B cell (primary cell): ENCODE measurements around the gene GPR21. TPM values are rescaled to one million over a fixed set of nuclear protein-coding genes. Genes with fewer than 3 reads are reported as not detected.

Experiments
- ATAC-seq: fragments of 200-7000 bp; cut with Tn5 transposase; one replicate; pipeline ENCODE4 v1.10.0; 2021; ENCODE audit warnings: low read depth, mild to moderate bottlenecking, moderate number of reproducible peaks, moderate library complexity
- CTCF ChIA-PET: fragments of 350-600 bp; sonication (Branson Sonifier 250); formaldehyde crosslinking; loops from one replicate; lab custom pipeline; 2021; ENCODE audit warnings: antibody characterized with exemption, inconsistent platforms; lab: Charles Lee
- POLR2A ChIA-PET: fragments of 350-600 bp; sonication (Branson Sonifier 250); formaldehyde crosslinking; loops from one replicate; lab custom pipeline; 2021; ENCODE audit warnings: antibody characterized with exemption; lab: Charles Lee
- DNase-seq: peaks from one replicate; pipeline ENCODE4 v3.0.0; 2013
- H2AFZ ChIP-seq: 2 replicates; pipeline ENCODE4 v1.6.1; 2012; ENCODE audit warnings: mild to moderate bottlenecking, low read depth, low read length; ENCODE audit not compliant: insufficient read depth, poor library complexity, severe bottlenecking
- H3K27ac ChIP-seq, 2 donors: 1 replicate in 1 of 2; 2 replicates in 1 of 2; pipeline ENCODE4 v1.5.1; 2012 to 2013; ENCODE audit warnings: low read length in 2 of 2, mild to moderate bottlenecking in 2 of 2, moderate library complexity in 1 of 2
- H3K27me3 ChIP-seq, 4 experiments: fragments of 200-600 bp in 1 of 4; sonication (generic) in 1 of 4; replicated peaks in 1 of 4; 1 replicate in 2 of 4; 2 replicates in 2 of 4; pipeline versions ENCODE4 v1.6.1 to v1.7.0; 2013 to 2016; ENCODE audit warnings: low read length in 3 of 4, mild to moderate bottlenecking in 2 of 4, mixed read lengths in 1 of 4, moderate library complexity in 1 of 4; ENCODE audit not compliant: insufficient read depth in 4 of 4, control insufficient read depth in 3 of 4; ENCODE audit errors: control extremely low read depth in 1 of 4
- H3K36me3 ChIP-seq, 2 experiments: replicated peaks in 1 of 2; 1 replicate in 1 of 2; 2 replicates in 1 of 2; pipeline versions ENCODE4 v1.6.1 to v1.7.1; 2013; ENCODE audit warnings: low read length in 1 of 2; ENCODE audit not compliant: insufficient read depth in 2 of 2, control insufficient read depth in 1 of 2; ENCODE audit errors: control extremely low read depth in 1 of 2, extremely low read depth in 1 of 2
- H3K4me1 ChIP-seq, 2 donors: fragments of 200-600 bp in 1 of 2; sonication (generic) in 1 of 2; 1 replicate in 1 of 2; 2 replicates in 1 of 2; pipeline versions ENCODE4 v1.5.1 to v1.6.1; 2013 to 2017; ENCODE audit warnings: low read length in 2 of 2; ENCODE audit not compliant: control insufficient read depth in 2 of 2, insufficient read depth in 2 of 2
- H3K4me2 ChIP-seq: replicated peaks from 2 replicates; pipeline ENCODE3; 2012; ENCODE audit warnings: mild to moderate bottlenecking, low read depth, low read length; ENCODE audit not compliant: poor library complexity, severe bottlenecking
- H3K4me3 ChIP-seq, 5 experiments: fragments of 200-600 bp in 1 of 5; sonication (generic) in 1 of 5; 1 replicate in 3 of 5; 2 replicates in 2 of 5; pipeline versions ENCODE4 v1.5.1 to v1.7.0; 2011 to 2016; ENCODE audit warnings: low read length in 4 of 5, mild to moderate bottlenecking in 4 of 5, low read depth in 2 of 5, control low read depth in 1 of 5, moderate library complexity in 1 of 5; ENCODE audit not compliant: insufficient read depth in 1 of 5; ENCODE audit errors: control extremely low read depth in 1 of 5, extremely low read depth in 1 of 5
- H3K79me2 ChIP-seq: fragments of 200-600 bp; sonication (generic); one replicate; pipeline ENCODE4 v1.6.0; 2016; ENCODE audit warnings: low read length; ENCODE audit not compliant: control insufficient read depth, insufficient read depth
- H3K9ac ChIP-seq: fragments of 200-600 bp; sonication (generic); 2 replicates; pipeline ENCODE4 v1.6.1; 2017; ENCODE audit warnings: mild to moderate bottlenecking, low read length, moderate library complexity
- H3K9me3 ChIP-seq, 3 donors: one replicate each; pipeline versions ENCODE4 v1.6.1 to v1.7.1; 2013; ENCODE audit warnings: low read length in 2 of 3; ENCODE audit not compliant: control insufficient read depth in 2 of 3, insufficient read depth in 1 of 3; ENCODE audit errors: control extremely low read depth in 1 of 3
- H4K20me1 ChIP-seq: 2 replicates; pipeline ENCODE4 v1.6.0; 2012; ENCODE audit warnings: mild to moderate bottlenecking, low read length; ENCODE audit not compliant: insufficient read depth, control insufficient read depth, poor library complexity, severe bottlenecking
- H3K27ac Mint-ChIP-seq: one replicate; pipeline ENCODE4 v1.8.0; 2021; ENCODE audit warnings: mixed read lengths
- H3K27me3 Mint-ChIP-seq: one replicate; pipeline ENCODE4 v1.8.0; 2021; ENCODE audit warnings: mixed read lengths
- H3K4me1 Mint-ChIP-seq: one replicate; pipeline ENCODE4 v1.8.0; 2021; ENCODE audit warnings: mixed read lengths
- H3K4me3 Mint-ChIP-seq: one replicate; pipeline ENCODE4 v1.8.0; 2021; ENCODE audit warnings: mixed read lengths
- H3K9me3 Mint-ChIP-seq: one replicate; pipeline ENCODE4 v1.8.0; 2022; ENCODE audit warnings: mixed read lengths; ENCODE audit not compliant: insufficient read depth
- EZH2 ChIP-seq: IDR thresholded peaks from 2 replicates; pipeline ENCODE4 v1.6.1; 2012; ENCODE audit warnings: borderline replicate concordance, low read depth, mild to moderate bottlenecking, moderate library complexity, low read length; ENCODE audit not compliant: insufficient read depth, poor library complexity, severe bottlenecking
- WGBS: methylation state at CpG from one replicate; pipeline ENCODE4 v1.1.5; 2013; ENCODE audit warnings: missing lambda C conversion rate; ENCODE audit not compliant: insufficient coverage; 5-methylcytosine and 5-hydroxymethylcytosine counted together
- intact Hi-C: fragments of 100-400 bp; cut with micrococcal nuclease; formaldehyde crosslinking; loops from one replicate; pipeline ENCODE4 v1.10.0; 2022
- polyA plus RNA-seq: library from polyadenylated mRNA; depleted of rRNA; stranded (reverse); fragments of >200 nt; gene quantifications from 2 replicates; pipeline ENCODE4 v1.2.3, GENCODE V29; 2012
- total RNA-seq, 2 donors: library from RNA; stranded (reverse); fragments of 120-200 nt in 1 of 2; gene quantifications; 1 replicate in 1 of 2; 2 replicates in 1 of 2; pipeline versions ENCODE4 v1.2.3 to v1.2.4, GENCODE V29; 2013 to 2022
- TF ChIP-seq, protein P1 (sequence below): fragments of 200-600 bp; IDR thresholded peaks from one replicate; pipeline ENCODE4 v1.8.0; 2022; ENCODE audit warnings: antibody characterized with exemption, mild to moderate bottlenecking

The GPR21 gene
- total and polyA plus RNA-seq, 2 donors (not counting 1 experiment from before 2014, with no cell fraction given), result 0.13 to 2.5 TPM

DNA sequence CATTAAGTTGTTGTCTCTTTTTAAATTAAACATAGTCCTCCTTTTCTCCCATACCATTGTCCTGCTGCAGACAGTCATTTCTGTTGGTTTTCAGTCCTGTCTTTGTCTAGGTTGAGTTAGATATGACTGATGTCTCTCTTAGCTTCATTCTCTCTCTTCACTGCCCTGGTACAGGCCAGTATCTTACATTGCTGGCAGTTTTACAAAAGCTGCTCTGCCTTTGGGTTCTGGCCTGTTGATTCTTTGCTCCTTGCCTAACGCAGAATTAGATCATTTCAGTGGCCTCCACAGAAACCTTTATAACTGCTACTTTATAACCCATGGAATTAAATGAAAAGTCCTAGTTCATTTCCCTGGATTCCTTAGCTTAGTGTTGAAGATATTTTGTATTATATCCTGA lies 33.7 kb downstream of the GPR21 start:
- H3K27ac ChIP-seq, result no peak overlapping the region
- Mint-ChIP-seq H3K4me1 (peaks cover 3% of the 10 kb centered on the region), H3K27me3 (no peaks in the 10 kb centered on the region), H3K9me3 (no peaks in the 10 kb centered on the region), H3K27ac (no peak overlapping the region), H3K4me3 (no peak overlapping the region)
- TF ChIP-seq EZH2, result no peak
- TF ChIP-seq, protein P1, sequence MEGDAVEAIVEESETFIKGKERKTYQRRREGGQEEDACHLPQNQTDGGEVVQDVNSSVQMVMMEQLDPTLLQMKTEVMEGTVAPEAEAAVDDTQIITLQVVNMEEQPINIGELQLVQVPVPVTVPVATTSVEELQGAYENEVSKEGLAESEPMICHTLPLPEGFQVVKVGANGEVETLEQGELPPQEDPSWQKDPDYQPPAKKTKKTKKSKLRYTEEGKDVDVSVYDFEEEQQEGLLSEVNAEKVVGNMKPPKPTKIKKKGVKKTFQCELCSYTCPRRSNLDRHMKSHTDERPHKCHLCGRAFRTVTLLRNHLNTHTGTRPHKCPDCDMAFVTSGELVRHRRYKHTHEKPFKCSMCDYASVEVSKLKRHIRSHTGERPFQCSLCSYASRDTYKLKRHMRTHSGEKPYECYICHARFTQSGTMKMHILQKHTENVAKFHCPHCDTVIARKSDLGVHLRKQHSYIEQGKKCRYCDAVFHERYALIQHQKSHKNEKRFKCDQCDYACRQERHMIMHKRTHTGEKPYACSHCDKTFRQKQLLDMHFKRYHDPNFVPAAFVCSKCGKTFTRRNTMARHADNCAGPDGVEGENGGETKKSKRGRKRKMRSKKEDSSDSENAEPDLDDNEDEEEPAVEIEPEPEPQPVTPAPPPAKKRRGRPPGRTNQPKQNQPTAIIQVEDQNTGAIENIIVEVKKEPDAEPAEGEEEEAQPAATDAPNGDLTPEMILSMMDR, result no peak
- no peaks in the 10 kb centered on the region for H3K79me2 ChIP-seq
- DNase-seq (no peak), ATAC-seq (no peak)
- H4K20me1 ChIP-seq, result no peaks in the 10 kb centered on the region
- H2AFZ ChIP-seq, result no peak overlapping the region
- intact Hi-C loops, result no loop called here
- no peak overlapping the region for H3K4me3 ChIP-seq
- H3K4me2 ChIP-seq, result no peak overlapping the region
- peaks cover 0 to 35% of the 10 kb centered on the region in 2 experiments for H3K36me3 ChIP-seq
- ChIA-PET POLR2A (no interaction called here), CTCF (no interaction called here)
- no peaks in the 10 kb centered on the region for H3K9me3 ChIP-seq
- no peaks in the 10 kb centered on the region for H3K4me1 ChIP-seq
- no peak overlapping the region for H3K9ac ChIP-seq
- WGBS, result no CpG with 5 or more reads among the region's 1 CpG
- H3K27me3 ChIP-seq, result no peaks in the 10 kb centered on the region

DNA sequence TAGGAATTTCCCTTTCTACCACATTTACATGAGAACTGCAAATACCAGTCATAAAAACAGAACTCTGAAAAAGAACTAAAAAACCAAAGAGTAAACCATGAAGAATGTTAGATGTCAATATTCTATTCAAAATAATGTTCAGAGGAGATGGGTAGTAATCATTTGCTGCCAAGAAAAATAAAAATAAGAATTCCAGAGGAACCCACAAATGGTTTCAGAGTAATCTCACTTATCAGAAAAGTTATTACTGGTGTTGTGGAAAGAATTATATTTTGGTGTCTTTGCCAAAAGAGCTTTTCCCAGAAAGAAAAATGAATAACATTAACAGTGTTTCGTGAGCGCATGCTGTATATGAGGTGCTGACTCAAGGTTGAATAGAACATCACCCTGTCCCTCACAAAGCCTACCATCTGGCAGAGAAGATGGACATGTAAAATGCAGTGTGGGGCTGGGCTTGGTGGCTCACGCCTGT lies 35.6 kb downstream of the GPR21 start:
- Histone ChIP-seq H2AFZ (no peak overlapping the region), H3K4me3 (no peak overlapping the region), H3K9me3 (no peaks in the 10 kb centered on the region), H3K9ac (no peak overlapping the region), H3K79me2 (no peaks in the 10 kb centered on the region), H3K4me1 (peaks cover 7 to 8% of the 10 kb centered on the region in 2 donors), H3K27ac (no peak overlapping the region), H3K4me2 (no peak overlapping the region), H3K36me3 (peaks cover 5 to 45% of the 10 kb centered on the region in 2 experiments), H4K20me1 (no peaks in the 10 kb centered on the region), H3K27me3 (no peaks in the 10 kb centered on the region)
- ATAC-seq, result no peak
- ChIA-PET POLR2A (no interaction called here), CTCF (interaction anchor here (1.1 kb wide), 1 partner anchor 13 kb away, joined by 6 read pairs; no protein-coding TSS in a partner anchor)
- H3K4me1 Mint-ChIP-seq, result peaks cover 18% of the 10 kb centered on the region
- TF ChIP-seq EZH2, result no peak
- TF ChIP-seq, protein P1, result no peak
- H3K9me3 Mint-ChIP-seq, result no peaks in the 10 kb centered on the region
- no peak overlapping the region for H3K4me3 Mint-ChIP-seq
- no CpG with 5 or more reads among the region's 3 CpGs for WGBS
- DNase-seq, result no peak
- no peaks in the 10 kb centered on the region for H3K27me3 Mint-ChIP-seq
- no peak overlapping the region for H3K27ac Mint-ChIP-seq
- intact Hi-C loops, result no loop called here
